Aorta (tissue), 5 donors: Measurements from ENCODE around the gene TMEM109. TPM values are rescaled to one million over a fixed set of nuclear protein-coding genes. Genes with fewer than 3 reads are reported as not detected.

Experiments
- ATAC-seq: fragments of 200-7000 bp; cut with Tn5 transposase; one replicate; pipeline ENCODE4 v1.9.1; 2022; ENCODE audit warnings: moderate library complexity; ENCODE audit not compliant: low FRiP score
- DNase-seq, 2 donors: peaks; one replicate each; pipeline ENCODE4 v3.0.0-alpha.2; 2020
- H3K27ac ChIP-seq, 2 donors: one replicate each; pipeline ENCODE4 v1.5.1; 2013; ENCODE audit warnings: low read length in 2 of 2, mild to moderate bottlenecking in 2 of 2, moderate library complexity in 2 of 2, control low read depth in 1 of 2, inconsistent platforms in 1 of 2, low read depth in 1 of 2
- H3K27me3 ChIP-seq, 2 donors: one replicate each; pipeline ENCODE4 v1.6.1; 2013; ENCODE audit warnings: control low read depth in 1 of 2, low read length in 1 of 2, mild to moderate bottlenecking in 1 of 2, moderate library complexity in 1 of 2; ENCODE audit not compliant: insufficient read depth in 2 of 2, control insufficient read depth in 1 of 2
- H3K36me3 ChIP-seq, 2 donors: one replicate each; pipeline ENCODE4 v1.6.1; 2013; ENCODE audit warnings: control low read depth in 1 of 2, low read length in 1 of 2, mild to moderate bottlenecking in 1 of 2; ENCODE audit not compliant: insufficient read depth in 2 of 2, control insufficient read depth in 1 of 2
- H3K4me1 ChIP-seq, 2 donors: one replicate each; pipeline ENCODE4 v1.6.1; 2013; ENCODE audit warnings: low read length in 2 of 2, control low read depth in 1 of 2, mild to moderate bottlenecking in 1 of 2, moderate library complexity in 1 of 2; ENCODE audit not compliant: insufficient read depth in 2 of 2, control insufficient read depth in 1 of 2
- H3K4me3 ChIP-seq, 2 donors: one replicate each; pipeline ENCODE4 v1.5.1; 2013; ENCODE audit warnings: low read length in 2 of 2, control low read depth in 1 of 2, mild to moderate bottlenecking in 1 of 2
- H3K9me3 ChIP-seq: one replicate; pipeline ENCODE4 v1.6.1; 2013; ENCODE audit warnings: mild to moderate bottlenecking, low read length; ENCODE audit not compliant: control insufficient read depth
- WGBS, 2 donors: extraction: QIAGEN DNeasy Blood & Tissue Kit; methylation state at CpG; one replicate each; pipeline ENCODE4 v1.1.7; 2013; 5-methylcytosine and 5-hydroxymethylcytosine counted together
- intact Hi-C, 2 donors: fragments of 100-400 bp; cut with DNase I; formaldehyde crosslinking; loops; one replicate each; pipeline versions ENCODE4 v1.14.2 to v1.15.0; 2022
- polyA plus RNA-seq, 2 donors: library from polyadenylated mRNA; stranded (reverse); fragments of 200-250 nt; gene quantifications; one replicate each; pipeline ENCODE4 v1.2.3, GENCODE V29; 2013
- total RNA-seq, 2 donors: library from RNA; stranded (reverse); fragmentation: NEBNext Ultra II Directional; extraction: Animal tissue kit (Norgen Biotek cat#: 25700); gene quantifications; one replicate each; pipeline ENCODE4 v1.2.1, GENCODE V29; 2021
- donor health status: healthy with polysubstance abuse.
- donor health status: Bipolar disorder and iron deficiency.
- donor health status: DM: no; HTN: no; CAD: no.
- donor health status: DM: no; HTN: no; CAD: no.
- donor health status: DM: yes; HTN: yes; CAD: no.

The TMEM109 gene
- total and polyA plus RNA-seq, 4 donors = 82.4 to 148 (median 116) TPM

GRCh38 chr11:60870733-60871377 lies 43.1 kb upstream of the TMEM109 start:
- Histone ChIP-seq H3K36me3 (peaks cover 0 to 2% of the 10 kb centered on the region in 2 donors), H3K4me1 (no peaks in the 10 kb centered on the region), H3K27me3 (no peaks in the 10 kb centered on the region), H3K4me3 (no peak overlapping the region), H3K9me3 (no peaks in the 10 kb centered on the region), H3K27ac (no peak overlapping the region)
- ATAC-seq (no peak), DNase-seq (no peak)
- intact Hi-C loops = no loop called here
- 80 to 81% methylated on average over 13 of the region's 13 CpGs for WGBS, 2 donors

DNA sequence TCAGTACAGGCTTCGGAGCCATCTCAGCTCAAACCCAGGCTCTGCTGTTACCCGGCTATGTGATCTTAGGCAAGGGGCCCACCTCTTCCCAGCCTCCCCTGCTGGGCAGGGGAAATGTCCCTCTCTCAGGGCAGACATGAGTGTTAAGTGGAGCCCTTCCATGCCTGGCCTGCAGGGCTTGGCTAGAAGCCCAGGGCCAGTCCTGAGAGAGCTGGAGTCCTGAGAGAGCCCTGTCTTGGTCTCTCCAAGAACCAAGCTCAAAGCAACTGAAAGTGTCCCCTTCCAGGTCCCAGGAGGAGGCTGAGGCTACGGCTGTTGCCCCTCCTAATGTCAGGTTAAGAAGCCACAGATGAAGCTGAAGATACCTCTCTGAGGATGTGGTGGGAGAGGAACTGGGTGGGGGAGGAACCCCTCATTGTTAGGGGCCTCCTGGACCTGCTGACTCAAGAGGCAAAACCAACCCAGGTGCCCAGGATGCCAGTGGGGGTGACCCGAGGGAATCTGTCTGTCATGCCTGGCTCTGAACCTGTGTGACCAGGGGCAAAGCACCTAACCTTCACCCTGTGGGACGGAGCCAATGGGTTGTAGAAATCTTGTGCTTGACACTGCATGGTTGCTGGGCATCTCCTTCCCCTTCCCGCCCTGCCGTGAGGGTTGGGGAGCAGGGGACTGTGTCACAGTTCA lies 42.4 kb upstream of the TMEM109 start:
- Histone ChIP-seq H3K27ac (no peak overlapping the region), H3K4me3 (no peak overlapping the region), H3K36me3 (peaks cover 0 to 2% of the 10 kb centered on the region in 2 donors), H3K9me3 (no peaks in the 10 kb centered on the region), H3K27me3 (no peaks in the 10 kb centered on the region), H3K4me1 (no peaks in the 10 kb centered on the region)
- intact Hi-C loops = no loop called here
- 64 to 66% methylated on average over 7 of the region's 7 CpGs for WGBS, 2 donors
- DNase-seq (no peak), ATAC-seq (peak; percentile 34)

DNA sequence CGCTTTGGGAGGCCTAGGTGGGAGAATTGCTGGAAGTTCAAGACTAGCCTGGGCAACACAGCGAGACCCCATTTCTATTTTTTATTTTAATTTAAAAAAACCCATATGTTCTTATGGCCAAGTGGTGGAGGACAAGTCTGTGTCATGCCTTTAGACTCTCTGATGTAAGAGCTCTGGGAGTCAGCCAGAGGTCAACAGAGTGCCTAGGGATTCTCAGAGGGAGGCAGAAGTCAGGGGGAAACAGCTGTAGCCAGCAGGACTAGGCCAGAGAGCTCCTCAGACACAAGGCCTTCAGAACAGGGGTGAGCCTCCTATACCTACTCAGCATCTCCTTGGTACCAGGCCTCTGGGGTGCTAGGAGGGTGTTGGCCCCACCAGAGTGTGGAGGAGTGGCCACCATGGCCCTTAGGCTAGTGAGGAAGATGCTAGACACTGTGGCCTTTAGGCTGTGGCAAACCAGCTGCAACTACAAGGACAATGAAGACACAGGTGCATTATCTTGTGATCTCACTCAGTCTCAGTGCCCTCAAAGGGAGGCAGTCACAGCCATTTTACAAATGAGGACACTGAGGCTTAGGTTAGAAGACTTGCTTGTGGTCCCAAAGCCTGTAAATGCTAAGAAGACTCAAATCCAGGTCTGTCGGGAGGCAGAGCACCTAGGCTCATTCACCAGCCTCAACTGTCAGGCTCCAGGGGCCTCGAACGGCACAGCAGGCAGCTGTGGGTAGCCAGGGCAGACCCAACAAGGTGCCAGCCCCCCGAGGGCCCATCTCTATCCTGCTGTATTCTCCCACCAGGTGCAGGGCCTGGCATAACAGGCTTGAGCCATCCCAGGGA lies 41.6 kb upstream of the TMEM109 start:
- ATAC-seq (peak; percentile 47), DNase-seq (no peak)
- peaks cover 0 to 2% of the 10 kb centered on the region in 2 donors for H3K36me3 ChIP-seq
- no peaks in the 10 kb centered on the region for H3K4me1 ChIP-seq
- no peaks in the 10 kb centered on the region for H3K9me3 ChIP-seq
- no peaks in the 10 kb centered on the region for H3K27me3 ChIP-seq
- no peak overlapping the region for H3K27ac ChIP-seq
- WGBS, 2 donors = 92 to 94% methylated on average over 6 of the region's 6 CpGs
- no peak overlapping the region for H3K4me3 ChIP-seq
- intact Hi-C loops = no loop called here

DNA sequence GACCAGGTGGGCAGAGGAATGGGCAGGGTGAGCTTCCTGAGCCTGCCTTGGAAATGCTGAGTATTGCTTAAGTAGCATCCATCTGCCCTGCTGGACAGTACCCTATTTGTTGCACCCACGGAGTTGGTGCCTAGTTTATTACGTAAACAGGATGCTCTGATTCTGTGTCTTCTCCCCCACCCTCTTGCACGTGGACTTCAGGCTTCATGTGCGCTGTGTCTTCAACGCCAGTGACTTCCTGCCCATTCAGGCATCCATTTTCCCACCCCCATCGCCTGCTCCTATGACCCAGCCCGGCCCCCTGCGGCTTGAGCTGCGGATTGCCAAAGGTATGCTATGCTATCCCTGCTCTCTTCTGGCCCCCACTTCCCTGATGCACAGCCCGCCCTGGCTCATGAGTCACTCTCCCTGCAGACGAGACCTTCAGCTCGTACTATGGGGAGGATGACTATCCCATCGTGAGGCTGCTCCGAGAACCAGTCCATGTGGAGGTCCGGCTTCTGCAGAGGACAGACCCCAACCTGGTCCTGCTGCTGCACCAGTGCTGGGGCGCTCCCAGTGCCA lies 40.9 kb upstream of the TMEM109 start:
- Histone ChIP-seq H3K36me3 (peaks cover 0 to 2% of the 10 kb centered on the region in 2 donors), H3K9me3 (no peaks in the 10 kb centered on the region), H3K4me3 (no peak overlapping the region), H3K4me1 (no peaks in the 10 kb centered on the region), H3K27ac (no peak overlapping the region), H3K27me3 (no peaks in the 10 kb centered on the region)
- DNase-seq (no peak), ATAC-seq (no peak)
- 74 to 76% methylated on average over 16 of the region's 16 CpGs for WGBS, 2 donors
- intact Hi-C loops = no loop called here

DNA sequence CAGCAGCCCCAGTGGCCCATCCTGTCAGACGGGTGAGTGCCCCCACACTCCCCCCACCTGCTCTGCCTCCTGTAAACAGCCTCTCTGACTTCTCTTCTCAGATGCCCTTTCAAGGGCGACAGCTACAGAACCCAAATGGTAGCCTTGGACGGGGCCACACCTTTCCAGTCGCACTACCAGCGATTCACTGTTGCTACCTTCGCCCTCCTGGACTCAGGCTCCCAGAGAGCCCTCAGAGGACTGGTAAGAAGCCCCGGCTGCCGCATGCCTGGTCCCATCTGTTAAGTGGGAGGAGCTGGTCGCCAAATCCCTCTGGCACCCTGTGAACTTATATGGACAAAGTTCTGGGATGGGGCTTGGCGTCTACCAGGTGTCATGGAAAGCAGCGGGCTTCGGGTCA lies 40.4 kb upstream of the TMEM109 start:
- Histone ChIP-seq H3K27me3 (no peaks in the 10 kb centered on the region), H3K9me3 (no peaks in the 10 kb centered on the region), H3K4me1 (no peaks in the 10 kb centered on the region), H3K36me3 (peaks cover 0 to 2% of the 10 kb centered on the region in 2 donors), H3K4me3 (no peak overlapping the region), H3K27ac (no peak overlapping the region)
- no peak for DNase-seq
- WGBS, 2 donors = 82 to 84% methylated on average over 12 of the region's 12 CpGs
- intact Hi-C loops = no loop called here
- no peak for ATAC-seq

DNA sequence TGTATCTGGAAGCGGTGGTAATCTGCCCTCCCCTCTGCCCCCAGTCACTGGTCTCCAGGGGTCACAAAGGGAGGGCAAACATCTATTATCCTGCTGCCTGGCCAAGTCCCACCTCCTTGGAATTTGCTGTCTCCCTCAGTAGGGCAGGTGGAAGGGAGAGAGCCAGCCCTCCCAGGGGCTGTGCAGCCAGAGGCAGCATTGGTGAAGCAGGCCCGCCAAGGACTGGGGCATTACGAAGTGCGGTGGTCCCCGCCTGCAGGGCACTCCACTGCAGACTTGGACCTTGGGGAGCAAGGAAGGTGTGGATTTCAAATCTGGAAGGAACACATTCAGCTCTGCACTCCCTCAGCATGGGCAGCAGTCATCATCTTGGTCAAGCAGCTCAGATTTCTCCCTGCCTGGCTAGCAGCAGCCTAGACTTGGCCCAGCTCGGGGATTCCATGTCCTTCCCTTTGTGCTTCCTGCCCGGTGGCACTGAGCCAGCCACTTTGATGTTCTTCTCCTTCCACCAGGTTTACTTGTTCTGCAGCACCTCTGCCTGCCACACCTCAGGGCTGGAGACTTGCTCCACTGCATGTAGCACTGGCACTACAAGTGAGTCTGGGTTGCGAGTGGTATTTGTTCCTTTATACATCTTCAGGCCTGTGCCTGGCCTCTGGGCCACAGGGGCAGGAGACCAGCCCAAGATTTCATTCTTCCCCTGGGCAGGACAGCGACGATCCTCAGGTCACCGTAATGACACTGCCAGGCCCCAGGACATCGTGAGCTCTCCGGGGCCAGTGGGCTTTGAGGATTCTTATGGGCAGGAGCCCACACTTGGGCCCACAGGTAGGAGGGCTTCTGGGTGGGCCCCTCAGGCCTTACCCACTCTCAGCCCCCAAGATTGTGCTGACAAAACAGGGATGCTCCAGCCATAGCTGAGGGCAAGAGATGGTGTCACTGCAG lies 39.3 kb upstream of the TMEM109 start:
- 87 to 90% methylated on average over 13 of the region's 13 CpGs for whole genome bisulfite sequencing, 2 donors
- H3K4me1 ChIP-seq = no peaks in the 10 kb centered on the region
- H3K36me3 ChIP-seq = peaks cover 0 to 2% of the 10 kb centered on the region in 2 donors
- intact Hi-C loops = no loop called here
- DNase-seq = no peak
- no peak overlapping the region for H3K4me3 ChIP-seq
- no peaks in the 10 kb centered on the region for H3K27me3 ChIP-seq
- H3K9me3 ChIP-seq = no peaks in the 10 kb centered on the region
- ATAC-seq = no peak
- H3K27ac ChIP-seq = no peak overlapping the region

GRCh38 chr11:60875366-60876167 lies 38.4 kb upstream of the TMEM109 start:
- H3K9me3 ChIP-seq = no peaks in the 10 kb centered on the region
- ATAC-seq (no peak), DNase-seq (no peak)
- 82 to 88% methylated on average over 7 of the region's 7 CpGs for WGBS, 2 donors
- H3K27me3 ChIP-seq = no peaks in the 10 kb centered on the region
- H3K4me1 ChIP-seq = no peaks in the 10 kb centered on the region
- intact Hi-C loops = no loop called here
- H3K27ac ChIP-seq = no peak overlapping the region
- H3K4me3 ChIP-seq = no peak overlapping the region
- peaks cover 0 to 2% of the 10 kb centered on the region in 2 donors for H3K36me3 ChIP-seq
